ENCODE results near the gene ICAM1. TPM values are rescaled to one million over a fixed set of nuclear protein-coding genes. Genes with fewer than 3 reads are reported as not detected.

Gene ICAM1
- total and polyA plus RNA-seq, 2 of the 13 experiments (the other 11 are each of a cell fraction or from before 2014, with no cell fraction given), result 37.9 to 98.4 TPM

DNA sequence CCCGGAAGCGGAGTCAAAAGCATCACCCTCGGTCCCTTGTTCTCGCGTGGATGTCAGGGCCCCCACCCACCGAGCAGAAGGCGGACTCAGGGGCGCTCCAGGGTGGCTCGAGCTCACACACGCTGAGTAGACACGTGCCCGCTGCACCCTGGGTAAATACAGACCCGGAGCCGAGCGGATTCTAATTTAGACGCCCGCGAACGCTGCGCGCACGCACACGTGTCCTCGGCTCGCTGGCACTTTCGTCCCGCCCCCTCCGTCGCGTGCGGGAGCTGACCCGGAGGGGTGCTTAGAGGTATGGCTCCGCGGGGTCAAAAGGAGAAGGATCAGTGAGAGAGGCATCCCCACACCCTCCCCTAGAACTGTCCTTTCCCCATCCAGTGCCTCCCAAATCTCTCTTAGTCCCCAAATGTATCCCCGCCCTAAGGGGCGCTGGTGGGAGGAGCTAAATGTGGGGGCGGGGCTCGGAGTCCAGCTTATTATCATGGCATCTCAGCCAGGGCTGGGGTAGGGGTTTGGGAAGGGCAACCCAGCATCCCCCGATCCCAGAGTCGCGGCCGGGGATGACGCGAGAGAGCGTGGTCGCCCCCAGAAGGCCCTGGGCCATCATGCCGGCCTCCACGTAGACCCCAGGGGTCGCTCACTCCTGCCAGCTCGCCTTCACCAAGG is 18.4 kb downstream of the ICAM1 start (continued):
- TF ChIP-seq, protein P1, sequence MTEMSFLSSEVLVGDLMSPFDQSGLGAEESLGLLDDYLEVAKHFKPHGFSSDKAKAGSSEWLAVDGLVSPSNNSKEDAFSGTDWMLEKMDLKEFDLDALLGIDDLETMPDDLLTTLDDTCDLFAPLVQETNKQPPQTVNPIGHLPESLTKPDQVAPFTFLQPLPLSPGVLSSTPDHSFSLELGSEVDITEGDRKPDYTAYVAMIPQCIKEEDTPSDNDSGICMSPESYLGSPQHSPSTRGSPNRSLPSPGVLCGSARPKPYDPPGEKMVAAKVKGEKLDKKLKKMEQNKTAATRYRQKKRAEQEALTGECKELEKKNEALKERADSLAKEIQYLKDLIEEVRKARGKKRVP (CRISPR knock-in tag; IDR thresholded peaks at IDR 0.05), result no peak
- no peak; the same call in 1 of the 2 replicates for TF ChIP-seq ZNF335 (CRISPR knock-in tag; IDR thresholded peaks at IDR 0.05)
- no peak for TF ChIP-seq ZNF567 (CRISPR knock-in tag; IDR thresholded peaks at IDR 0.05; ENCODE audit: borderline replicate concordance)
- no peak for TF ChIP-seq ZNF256 (CRISPR knock-in tag; conservative IDR thresholded peaks at IDR 0.05)
- no peak for TF ChIP-seq PRMT3 (CRISPR knock-in tag; IDR thresholded peaks at IDR 0.05; ENCODE audit: borderline replicate concordance, low read depth)
- TF ChIP-seq ZNF672 (CRISPR knock-in tag; IDR thresholded peaks at IDR 0.05), result no peak
- TF ChIP-seq ZNF441 (CRISPR knock-in tag; IDR thresholded peaks at IDR 0.05; ENCODE audit: borderline replicate concordance), result peak; percentile 30; the same call in 1 of the 2 replicates
- no peak; the same call in 1 of the 2 replicates for TF ChIP-seq CCDC6 (CRISPR knock-in tag; IDR thresholded peaks at IDR 0.05)
- TF ChIP-seq ZNF878 (CRISPR knock-in tag; IDR thresholded peaks at IDR 0.05), result no peak
- TF ChIP-seq, protein P2, sequence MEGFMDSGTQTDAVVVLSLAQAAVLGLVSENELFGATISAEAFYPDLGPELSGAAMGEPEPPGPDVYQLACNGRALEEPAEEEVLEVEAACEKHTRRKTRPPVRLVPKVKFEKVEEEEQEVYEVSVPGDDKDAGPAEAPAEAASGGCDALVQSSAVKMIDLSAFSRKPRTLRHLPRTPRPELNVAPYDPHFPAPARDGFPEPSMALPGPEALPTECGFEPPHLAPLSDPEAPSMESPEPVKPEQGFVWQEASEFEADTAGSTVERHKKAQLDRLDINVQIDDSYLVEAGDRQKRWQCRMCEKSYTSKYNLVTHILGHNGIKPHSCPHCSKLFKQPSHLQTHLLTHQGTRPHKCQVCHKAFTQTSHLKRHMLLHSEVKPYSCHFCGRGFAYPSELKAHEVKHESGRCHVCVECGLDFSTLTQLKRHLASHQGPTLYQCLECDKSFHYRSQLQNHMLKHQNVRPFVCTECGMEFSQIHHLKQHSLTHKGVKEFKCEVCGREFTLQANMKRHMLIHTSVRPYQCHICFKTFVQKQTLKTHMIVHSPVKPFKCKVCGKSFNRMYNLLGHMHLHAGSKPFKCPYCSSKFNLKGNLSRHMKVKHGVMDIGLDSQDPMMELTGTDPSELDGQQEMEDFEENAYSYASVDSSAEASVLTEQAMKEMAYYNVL (CRISPR knock-in tag; IDR thresholded peaks at IDR 0.05; ENCODE audit: borderline replicate concordance), result no peak
- no peak for TF ChIP-seq RAD21 (CRISPR knock-in tag; IDR thresholded peaks at IDR 0.05)
- TF ChIP-seq DNMT3B (CRISPR knock-in tag; conservative IDR thresholded peaks at IDR 0.05), result 0 out of 2 replicates have a peak, but pooled peaks have one; percentile 57
- TF ChIP-seq ESRRA (CRISPR knock-in tag; IDR thresholded peaks at IDR 0.05; ENCODE audit: low read depth), result no peak
- TF ChIP-seq HNRNPLL (IDR thresholded peaks at IDR 0.05; ENCODE audit: low read depth, low read length, poor library complexity, severe bottlenecking), result peak; percentile 31
- TF ChIP-seq, protein P3, sequence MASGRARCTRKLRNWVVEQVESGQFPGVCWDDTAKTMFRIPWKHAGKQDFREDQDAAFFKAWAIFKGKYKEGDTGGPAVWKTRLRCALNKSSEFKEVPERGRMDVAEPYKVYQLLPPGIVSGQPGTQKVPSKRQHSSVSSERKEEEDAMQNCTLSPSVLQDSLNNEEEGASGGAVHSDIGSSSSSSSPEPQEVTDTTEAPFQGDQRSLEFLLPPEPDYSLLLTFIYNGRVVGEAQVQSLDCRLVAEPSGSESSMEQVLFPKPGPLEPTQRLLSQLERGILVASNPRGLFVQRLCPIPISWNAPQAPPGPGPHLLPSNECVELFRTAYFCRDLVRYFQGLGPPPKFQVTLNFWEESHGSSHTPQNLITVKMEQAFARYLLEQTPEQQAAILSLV (CRISPR knock-in tag; IDR thresholded peaks at IDR 0.05; ENCODE audit: borderline replicate concordance), result no peak
- no peak for TF ChIP-seq ZNF607 (CRISPR knock-in tag; IDR thresholded peaks at IDR 0.05; ENCODE audit: borderline replicate concordance)
- TF ChIP-seq ZNF329 (CRISPR knock-in tag; IDR thresholded peaks at IDR 0.05; ENCODE audit: low read depth), result peak; percentile 72; the same call in 1 of the 2 replicates
- TF ChIP-seq RCOR2 (CRISPR knock-in tag; IDR thresholded peaks at IDR 0.05), result no peak
- no peak for TF ChIP-seq ZSCAN22 (CRISPR knock-in tag; IDR thresholded peaks at IDR 0.05)
- no peak for TF ChIP-seq ZKSCAN8 (CRISPR knock-in tag; IDR thresholded peaks at IDR 0.05; ENCODE audit: borderline replicate concordance)
- 0 out of 2 replicates have a peak, but pooled peaks have one; percentile 4 for TF ChIP-seq REPIN1 (CRISPR knock-in tag; IDR thresholded peaks at IDR 0.05; ENCODE audit: borderline replicate concordance, low read depth)
- no peak for TF ChIP-seq SMARCC2 (IDR thresholded peaks at IDR 0.05)
- no peak for TF ChIP-seq MZF1 (CRISPR knock-in tag; IDR thresholded peaks at IDR 0.05; ENCODE audit: borderline replicate concordance)
- TF ChIP-seq ZNF615 (CRISPR knock-in tag; IDR thresholded peaks at IDR 0.05; ENCODE audit: borderline replicate concordance), result no peak
- TF ChIP-seq, protein P4, sequence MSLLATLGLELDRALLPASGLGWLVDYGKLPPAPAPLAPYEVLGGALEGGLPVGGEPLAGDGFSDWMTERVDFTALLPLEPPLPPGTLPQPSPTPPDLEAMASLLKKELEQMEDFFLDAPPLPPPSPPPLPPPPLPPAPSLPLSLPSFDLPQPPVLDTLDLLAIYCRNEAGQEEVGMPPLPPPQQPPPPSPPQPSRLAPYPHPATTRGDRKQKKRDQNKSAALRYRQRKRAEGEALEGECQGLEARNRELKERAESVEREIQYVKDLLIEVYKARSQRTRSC (CRISPR knock-in tag; IDR thresholded peaks at IDR 0.05; ENCODE audit: low read depth), result no peak
- peak; percentile 32; the same call in 1 of the 2 replicates for TF ChIP-seq ZNF768 (CRISPR knock-in tag; IDR thresholded peaks at IDR 0.05)

Measured in HepG2 (cell line).